Measurements from ENCODE around the gene PRKAR1B.
"Not testable (repeated sequence)": the region's sequence is repeated elsewhere in the genome, so short reads cannot be mapped to it uniquely, and the experiment has no call there.

PRKAR1B gene

GRCh38 chr7:551615-551970 lies 175.5 kb downstream of the PRKAR1B start:
- not testable (repeated sequence) for DNase-seq

DNA sequence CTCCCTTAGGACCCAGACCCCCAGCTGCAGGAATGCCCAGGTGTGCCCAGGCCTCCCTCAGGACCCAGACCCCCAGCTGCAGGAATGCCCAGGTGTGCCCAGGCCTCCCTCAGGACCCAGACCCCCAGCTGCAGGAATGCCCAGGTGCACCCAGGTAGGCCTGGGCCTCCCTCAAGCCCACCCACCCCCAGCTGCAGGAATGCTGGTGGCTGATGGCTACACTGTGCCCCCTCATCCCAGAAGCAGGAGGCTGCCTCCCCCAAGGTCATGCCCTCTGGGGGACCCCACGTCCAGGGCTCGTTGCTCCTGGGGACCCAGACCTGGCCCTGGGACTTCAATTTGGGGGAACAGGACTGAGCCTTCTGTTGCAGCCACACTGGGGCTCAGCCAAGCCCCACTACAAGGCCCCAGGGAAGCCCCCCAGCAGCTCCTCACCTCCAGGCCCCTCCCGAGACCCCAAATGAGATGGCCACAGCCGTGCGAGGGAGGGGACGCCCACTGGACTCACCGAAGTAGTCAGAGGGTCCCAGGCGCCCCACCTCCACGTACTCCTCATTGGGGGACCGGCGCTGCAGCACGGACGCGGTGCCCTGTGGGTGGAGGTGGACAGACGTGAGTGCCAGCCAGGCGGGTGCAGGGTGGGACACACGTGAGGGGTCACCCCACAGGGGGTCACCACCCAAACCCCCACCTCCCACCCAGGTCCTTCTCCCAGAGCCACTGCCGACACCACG lies 176.0 kb downstream of the PRKAR1B start:
- no peak for DNase-seq

- no peak for DNase-seq
These were observed 177.0 kb downstream of the PRKAR1B start for GRCh38 chr7:549891-550625.

- DNase-seq, result no peak
These were observed 177.8 kb downstream of the PRKAR1B start for GRCh38 chr7:549066-549890.

DNA sequence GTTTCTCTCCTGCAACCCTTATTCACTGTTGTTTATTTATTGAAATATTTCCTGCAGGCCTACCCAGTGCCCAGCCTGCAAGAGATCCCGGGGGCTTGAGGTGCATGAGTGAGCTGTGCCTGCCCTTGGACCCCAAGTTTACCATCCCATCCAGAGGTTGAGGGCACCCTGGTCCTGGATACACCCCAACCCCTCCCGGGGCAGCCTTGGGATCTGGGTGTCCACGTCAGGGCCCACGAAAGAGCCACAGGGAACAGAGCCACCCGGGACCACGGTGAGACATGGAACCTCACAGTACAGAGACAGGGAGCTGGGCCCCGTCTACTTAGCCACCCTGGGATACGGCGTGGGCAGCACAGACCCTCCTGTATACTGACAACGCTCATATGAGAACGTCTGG lies 178.7 kb downstream of the PRKAR1B start:
- DNase-seq, result no peak

DNA sequence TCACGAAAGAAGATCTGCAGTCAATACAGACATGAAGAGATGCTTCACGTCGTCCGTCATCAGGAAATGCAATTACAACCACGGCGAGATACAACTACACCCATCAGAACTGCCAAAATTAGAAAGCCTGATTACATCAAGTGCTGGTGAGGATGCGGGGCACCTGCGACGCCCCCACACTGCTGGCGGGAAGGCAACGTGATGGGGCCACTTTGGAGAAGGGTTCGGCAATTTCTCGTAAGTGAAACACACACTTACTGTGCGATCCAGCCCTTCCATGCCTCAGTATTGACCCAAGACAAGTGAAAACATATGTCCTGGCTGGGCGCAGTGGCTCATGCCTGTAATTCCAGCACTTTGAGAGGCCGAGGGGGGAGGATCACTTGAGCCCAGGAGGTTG lies 181.6 kb downstream of the PRKAR1B start:
- no peak for DNase-seq

GRCh38 chr7:544338-545221 lies 182.5 kb downstream of the PRKAR1B start:
- DNase-seq, result no peak

DNA sequence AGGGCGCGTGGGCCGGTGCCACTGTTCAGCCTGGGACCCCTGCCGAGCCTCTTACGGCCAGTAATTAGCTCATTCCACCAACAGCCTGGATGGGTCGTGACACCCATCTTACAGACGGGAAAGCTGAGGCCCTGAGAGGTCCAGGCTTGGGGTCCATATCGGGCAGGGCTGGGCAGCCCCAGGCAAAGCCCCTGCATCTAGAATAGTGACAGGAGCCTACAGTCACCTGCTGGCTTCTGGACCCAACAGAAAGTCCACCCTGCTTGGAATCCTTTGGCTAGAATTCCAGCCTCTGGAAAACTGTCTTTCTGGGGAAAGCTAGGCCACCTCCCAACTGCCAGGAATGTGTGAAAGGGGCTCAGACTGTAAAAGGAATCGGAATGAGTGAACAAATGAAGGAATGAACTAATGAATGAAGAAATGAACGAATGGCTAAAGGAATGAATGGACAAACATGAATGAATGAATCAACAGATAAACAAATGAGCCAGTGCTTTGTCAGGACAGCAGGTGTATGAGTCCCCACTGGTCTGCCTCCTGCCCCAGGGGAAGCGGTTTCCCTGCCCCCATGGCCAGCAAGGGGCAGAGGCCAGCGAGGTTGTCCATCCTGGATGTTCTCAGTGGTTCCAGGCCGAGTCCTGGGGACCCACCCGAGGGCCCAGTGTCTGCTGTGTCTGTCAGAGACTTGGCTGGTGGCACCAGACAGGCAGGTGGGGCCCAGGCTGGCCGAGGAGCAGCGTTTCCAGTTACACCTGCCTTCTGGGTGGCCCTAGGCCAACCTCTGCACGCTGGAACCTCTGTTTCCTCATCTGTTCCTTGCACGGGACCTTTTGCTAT lies 183.4 kb downstream of the PRKAR1B start:
- no peak for DNase-seq

DNA sequence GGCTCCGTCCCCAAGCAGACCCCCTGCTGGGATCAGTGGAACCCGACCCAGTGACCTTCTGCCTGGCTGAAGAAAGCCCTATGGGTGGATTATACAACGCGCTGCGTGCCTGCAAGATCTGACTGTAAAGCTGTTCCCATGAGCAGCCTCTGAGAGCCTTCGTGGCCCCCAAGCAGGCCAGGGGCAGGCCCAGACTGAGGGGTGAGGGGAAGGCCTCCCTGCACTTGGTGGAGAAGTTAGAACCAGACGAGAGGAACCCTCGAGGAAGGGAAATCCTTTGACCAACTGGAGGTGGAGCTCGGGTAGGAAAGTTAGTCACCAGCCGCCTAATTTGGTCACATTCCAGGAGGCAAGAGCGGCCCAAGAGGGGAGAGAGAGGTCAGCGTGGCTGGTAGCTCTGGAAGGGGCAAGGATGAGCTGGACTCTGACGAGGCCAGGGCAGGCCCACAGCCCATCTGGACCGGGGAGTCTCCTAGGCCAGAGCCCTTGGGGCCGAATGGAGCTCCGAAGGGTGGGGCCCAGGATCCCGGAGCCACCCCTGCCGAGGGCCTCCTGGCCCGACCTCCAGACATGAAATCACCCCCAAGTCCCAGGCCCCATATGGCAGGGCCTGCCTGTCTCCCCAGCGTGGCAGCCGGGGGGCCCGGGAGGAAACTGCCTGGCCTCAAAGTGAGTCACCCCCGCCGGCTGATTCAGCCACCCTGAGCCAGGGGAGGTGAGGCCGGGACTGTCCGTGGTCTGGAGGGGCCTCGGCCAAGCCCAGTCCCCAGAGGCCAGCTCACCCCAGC lies 184.2 kb downstream of the PRKAR1B start:
- no peak for DNase-seq

- no peak for DNase-seq
These were observed 184.9 kb downstream of the PRKAR1B start for GRCh38 chr7:542131-542712.

DNA sequence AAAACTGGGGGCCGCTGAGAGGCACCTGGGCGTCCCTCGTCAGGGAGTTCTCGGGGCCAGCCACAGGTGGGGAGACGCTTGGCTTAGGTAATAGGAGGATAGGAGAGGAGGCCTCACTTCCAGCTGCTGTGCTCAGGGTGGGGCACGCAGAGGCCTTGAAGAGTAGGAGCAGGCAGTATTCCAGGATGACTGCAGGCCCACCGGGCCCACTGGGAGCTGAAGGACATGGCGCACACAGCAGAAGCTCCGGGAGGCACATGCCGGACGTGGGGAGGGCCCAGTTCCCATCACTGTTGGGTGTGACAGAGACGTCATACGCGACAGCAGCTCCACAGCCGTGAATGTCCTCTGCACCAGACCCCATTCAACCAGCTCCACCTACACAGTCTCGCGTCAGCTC lies 185.4 kb downstream of the PRKAR1B start:
- DNase-seq, result no peak

GRCh38 chr7:540997-541396 lies 186.1 kb downstream of the PRKAR1B start:
- no peak for DNase-seq

- no peak for DNase-seq
These were observed 186.5 kb downstream of the PRKAR1B start for GRCh38 chr7:540579-540978.

GRCh38 chr7:539731-540411 lies 187.2 kb downstream of the PRKAR1B start:
- no peak for DNase-seq

GRCh38 chr7:538764-539685 lies 188.1 kb downstream of the PRKAR1B start:
- DNase-seq, result no peak

DNA sequence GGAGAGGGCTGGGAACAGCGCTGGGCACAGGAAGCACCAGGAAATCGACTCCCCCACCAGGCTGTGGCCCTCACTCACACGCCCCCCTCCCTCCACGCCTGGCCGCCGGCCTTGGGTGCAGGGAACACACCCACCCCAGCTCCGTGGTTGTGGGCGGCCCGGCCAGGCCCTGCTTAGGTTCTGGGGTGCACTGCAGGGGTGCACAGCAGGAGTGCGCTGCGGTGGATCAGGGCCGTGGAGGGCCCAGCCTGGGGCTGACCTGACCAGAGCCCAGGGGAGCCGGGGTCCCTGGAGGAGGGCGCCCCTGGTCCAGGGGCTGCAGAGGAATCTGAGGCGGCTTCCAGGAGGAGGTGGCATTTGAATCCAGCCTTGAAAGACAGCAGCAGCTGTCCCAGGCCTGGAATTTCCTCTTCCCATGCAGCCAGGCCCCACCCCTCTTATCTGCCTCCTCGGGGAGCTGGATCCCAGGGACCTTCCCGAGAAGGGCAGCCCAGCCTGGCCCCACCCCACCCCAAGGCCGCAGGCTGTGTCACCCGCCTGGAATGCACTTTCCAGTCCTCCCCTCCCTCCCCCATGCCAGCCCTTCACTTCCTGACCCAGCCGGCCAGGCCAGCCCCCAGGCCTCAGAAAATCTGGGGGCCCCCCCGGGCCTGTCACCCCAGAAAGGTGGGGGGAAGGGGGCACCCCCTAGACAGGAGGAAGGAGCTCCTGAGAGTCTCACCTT lies 189.0 kb downstream of the PRKAR1B start:
- no peak for DNase-seq

- DNase-seq, result no peak
These were observed 190.8 kb downstream of the PRKAR1B start for GRCh38 chr7:536231-536630.

DNA sequence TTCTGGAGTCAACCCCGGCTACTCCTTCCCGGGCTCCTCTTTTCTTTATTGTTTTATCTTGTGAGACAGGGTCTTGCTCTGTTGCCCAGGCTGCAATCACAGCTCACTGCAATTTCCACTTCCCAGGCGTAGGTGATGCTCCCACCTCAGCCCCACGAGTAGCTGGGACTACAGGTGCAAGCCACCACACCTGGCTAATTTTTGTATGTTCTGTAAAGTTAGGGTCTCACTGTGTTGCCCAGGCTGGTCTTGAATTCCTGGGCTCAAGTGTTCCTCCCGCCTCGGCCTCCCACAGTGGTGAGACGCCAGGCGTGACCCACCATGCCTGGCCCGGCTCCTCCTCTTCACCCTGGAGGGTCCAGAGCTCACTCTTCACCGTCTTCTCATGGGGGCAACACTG lies 192.1 kb downstream of the PRKAR1B start:
- no peak for DNase-seq
